Stromal cell of bone marrow (primary cell): ENCODE data around the gene UPF1.
"Not testable (repeated sequence)": the region's sequence is repeated elsewhere in the genome, so short reads cannot be mapped to it uniquely, and the experiment has no call there.

Experiments
- DNase-seq: peaks from one replicate; pipeline ENCODE4 v3.0.0-alpha.2; 2012; ENCODE audit warnings: low read depth

UPF1 gene

DNA sequence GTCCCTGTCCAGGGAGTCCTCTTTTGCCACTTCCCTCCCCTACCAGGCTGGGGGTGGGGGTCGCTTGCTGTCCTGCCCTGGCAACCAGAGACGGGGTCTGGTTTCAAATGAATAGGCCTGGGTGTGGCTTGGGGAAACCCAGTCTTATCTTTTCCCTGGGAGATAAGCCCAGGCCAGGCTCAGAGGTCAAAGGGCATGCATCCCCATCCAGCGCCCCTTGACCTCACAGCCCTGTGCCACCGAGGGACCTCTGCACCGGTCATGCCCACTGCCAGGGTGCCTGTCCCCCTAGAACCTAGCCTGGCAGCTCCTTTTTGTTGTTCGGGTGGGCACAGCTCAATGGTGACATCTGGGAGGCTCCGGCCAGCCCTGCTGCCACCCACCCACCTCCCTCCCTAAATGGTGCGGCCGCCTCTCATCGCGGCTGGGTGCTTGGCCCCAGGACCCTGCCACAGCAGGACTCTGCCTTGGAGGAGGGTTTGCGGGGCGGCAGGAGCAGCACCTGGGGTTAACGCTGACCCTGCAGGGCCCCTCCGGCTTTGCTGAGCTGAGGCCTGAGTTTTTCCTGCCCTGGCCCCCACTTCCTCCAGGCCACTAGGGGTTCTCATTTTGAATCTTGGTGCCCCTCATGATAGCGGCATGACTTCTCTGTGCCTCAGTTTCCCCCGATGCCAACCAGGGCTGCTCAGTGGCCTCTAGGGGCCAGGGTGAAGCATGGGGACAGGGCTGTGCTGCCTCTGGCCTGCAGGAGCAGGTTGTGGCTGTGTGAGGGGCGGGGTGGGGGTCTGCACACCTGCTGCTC, 67.0 kb downstream of the UPF1 start:
- DNase-seq: no peak

DNA sequence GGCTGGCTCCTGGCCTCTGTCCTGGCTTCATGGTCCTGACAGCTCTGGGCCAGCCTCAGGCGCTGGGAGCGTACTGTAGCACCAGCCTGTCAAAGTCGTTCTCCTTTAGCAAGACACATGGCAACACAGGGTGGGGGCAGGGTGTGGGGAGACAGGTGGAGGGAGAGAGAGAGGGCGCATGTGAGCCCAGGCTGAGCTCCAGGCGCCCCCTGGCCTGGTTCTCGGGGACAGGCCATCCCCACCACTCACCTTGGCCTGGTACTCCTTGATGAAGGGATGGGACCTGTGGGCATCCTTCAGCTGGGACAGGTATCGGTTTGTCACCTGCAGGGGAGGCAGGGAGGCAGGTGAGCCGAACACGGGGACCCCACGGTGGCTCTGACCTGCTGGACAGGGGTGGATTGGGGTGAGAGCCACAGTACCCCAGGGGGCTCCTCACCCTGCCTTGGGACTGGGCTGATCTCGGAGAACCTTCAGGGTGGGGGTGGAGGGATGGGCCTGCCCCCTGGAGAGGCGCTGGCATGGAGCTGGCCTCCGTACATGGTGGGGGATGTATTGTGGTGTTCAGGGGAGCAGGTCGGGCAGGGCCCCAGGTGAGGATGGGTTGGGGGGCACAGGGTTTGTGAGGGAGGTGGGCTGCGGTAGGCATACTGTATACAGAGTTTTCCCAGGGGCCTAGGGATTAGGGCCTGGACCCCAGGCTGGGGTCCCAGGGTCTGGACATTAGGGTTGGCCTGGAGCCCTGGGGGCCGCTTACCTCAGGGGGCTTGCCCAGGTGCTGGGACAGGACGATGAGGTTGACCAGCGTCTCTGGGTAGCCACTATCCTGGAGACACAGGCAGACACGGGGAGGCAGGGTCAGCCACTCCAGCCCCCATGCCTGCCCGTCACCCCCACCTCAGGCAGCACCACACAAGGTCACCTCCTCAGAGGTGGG, 68.1 kb downstream of the UPF1 start:
- no peak for DNase-seq

DNA sequence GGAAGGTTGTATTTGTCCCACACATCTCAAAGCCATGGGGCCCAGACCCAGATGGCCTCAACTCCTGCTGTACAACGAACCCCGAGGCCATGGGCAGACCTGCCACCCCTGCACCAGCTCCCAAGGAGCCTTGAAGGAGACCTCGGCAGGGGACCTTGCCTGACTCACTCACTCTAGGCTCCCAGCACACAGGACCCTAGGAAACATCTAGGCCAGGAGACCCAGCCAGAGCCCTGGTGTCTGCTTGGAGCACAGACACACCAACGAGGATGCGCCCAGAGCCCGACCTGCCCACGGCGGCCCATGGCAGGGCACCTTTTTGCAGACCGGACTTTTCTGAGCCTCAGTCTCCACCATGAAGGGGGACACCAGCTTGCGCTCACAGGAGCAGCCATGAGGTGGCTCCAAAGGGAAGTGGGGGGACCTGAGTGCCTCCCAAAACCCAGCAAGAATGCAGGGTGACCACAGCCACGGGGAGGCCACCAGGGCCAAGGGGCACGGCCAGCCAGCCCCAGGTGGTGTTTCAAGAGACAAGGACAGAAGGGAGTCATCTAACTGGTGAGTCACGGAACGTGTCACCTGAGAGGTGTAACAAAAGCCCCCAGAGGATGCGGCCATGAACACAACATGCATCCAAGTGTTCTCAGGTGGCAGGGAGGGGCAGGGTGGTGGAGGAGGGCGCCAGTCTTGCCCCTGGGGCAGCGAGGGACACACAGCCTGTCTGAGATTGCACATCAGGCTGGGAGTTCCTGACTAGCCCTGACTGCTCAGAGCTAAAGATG, 69.1 kb downstream of the UPF1 start:
- DNase-seq: no peak

DNA sequence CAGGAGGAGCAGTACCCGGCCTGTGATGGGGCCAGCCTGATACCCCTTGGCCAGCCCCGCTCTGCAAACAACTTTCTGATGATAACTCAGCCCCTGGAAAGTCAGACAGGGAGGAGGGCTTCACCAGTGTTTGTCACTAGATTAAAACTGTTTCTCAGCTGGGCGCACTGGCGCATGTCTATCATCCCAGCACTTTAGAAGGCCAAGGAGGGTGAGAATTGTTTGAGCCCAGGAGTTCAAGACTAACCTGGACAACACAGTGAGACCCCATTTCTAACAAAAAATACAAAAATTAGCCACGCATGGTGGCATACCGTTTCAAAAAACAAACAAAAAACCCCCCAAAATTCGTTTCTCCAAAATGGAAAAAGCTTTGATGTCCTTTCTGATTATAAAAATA, 69.7 kb downstream of the UPF1 start:
- no peak for DNase-seq

DNA sequence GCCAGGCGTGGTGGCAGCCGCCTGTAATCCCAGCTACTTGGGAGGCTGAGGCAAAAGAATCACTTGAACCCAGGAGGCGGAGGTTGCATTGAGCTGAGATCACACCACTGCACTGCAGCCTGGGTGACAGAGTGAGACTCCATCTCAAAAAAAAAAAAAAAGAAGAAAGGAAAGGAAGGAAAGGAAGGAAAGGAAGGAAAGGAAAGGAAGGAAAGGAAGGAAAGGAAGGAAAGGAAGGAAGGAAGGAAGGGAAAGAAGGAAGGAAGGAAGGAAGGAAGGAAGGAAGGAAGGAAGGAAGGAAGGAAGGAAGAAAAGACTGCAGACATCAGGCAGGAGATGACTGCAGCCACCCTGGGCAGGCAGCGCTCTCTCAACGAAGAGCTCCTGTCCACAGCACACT, 70.8 kb downstream of the UPF1 start:
- DNase-seq: not testable (repeated sequence)

DNA sequence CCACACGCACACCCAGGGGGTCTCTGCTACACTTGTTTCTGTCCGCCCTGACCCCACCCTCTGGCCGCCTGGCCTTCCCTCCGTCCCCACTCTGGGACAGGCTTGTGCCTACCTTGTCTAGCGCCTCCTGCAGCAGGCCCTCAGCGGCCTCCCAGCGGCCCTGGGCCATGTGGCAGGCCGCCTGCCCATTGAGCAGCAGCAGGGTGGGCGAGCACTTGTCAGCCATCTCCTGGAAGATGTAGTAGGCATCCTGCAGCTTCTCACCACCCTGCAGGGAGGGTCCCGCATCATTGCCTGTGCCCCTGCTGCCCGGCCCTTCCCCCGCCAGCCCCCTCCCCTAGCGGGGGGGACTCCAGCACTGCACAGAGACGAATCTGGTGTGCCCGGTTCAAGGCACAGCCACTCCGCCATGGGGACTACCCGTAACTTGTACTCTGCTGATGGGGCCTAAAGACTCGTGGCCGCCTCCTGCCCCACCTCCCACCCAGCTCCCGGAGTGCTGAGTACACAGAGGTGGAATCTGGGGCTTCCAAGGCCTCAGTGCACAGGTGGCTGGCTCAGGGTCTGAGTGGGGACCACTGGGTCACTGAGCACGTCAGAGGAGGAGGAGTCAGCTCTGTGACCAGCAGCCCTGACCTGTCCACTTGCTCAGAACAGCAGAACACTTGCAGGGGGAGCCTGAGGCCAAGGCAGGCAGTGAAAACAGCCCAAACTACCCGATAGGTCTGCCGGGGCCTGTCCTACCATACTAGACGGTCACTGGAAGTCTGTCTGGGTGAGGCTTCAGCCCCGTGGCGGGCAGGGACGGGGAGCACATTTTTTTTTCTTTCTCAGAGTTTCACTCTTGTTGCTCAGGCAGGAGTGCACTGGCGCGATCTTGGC, 71.6 kb downstream of the UPF1 start:
- DNase-seq: no peak

DNA sequence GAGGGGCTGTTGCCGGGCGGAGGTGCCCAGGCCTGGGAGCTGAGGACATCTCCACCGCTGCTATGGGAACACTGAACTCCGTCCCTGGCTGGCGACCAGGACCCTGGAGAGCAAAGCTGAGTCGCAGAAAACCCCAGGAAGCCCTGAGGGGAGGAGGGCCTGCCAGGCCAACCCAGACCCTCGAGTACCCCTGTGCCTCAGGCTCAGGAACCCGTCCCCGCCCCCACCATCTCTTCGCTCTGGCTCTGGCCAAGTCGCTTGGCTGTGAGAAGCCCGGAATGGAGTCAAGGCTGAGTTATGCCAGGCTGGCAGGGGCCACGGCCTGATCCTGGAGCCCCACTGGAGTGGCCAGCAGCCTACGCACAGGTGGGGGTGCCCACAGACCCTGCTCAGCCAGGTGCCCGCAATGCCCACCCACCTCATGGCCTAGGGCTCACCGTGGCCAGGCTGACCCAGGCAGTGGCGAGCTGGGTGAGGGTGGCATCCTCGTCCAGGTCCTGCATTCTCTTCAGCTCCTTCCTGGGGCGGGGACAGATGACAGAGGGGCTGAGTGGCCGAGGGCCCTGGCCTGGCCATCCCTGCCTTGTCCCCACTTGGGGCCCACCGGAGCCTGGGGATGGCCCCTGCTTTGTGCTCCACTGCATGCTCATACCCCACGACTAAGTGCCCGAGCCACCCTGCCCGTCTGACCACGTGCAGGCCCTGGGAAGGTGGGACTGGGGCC, 72.7 kb downstream of the UPF1 start:
- no peak for DNase-seq

DNA sequence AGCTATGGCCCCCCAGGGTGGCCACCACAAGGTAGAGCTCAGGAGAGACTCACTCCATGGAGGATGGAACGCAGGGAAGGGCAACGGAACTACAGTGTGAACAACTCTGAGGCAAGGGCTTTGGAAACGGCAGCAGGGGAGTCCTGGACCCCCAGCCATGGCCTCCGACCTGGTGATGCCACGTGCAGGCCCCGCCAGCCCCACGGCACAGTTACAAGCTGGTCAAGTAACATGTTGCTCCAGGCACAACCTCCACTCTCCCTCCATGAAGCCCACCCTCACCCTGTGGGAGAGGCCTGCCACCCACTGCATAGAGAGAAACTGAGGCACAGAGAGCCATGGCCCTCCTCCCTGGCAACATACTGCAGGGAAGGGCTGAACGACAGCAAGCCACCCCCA, 73.3 kb downstream of the UPF1 start:
- no peak for DNase-seq

DNA sequence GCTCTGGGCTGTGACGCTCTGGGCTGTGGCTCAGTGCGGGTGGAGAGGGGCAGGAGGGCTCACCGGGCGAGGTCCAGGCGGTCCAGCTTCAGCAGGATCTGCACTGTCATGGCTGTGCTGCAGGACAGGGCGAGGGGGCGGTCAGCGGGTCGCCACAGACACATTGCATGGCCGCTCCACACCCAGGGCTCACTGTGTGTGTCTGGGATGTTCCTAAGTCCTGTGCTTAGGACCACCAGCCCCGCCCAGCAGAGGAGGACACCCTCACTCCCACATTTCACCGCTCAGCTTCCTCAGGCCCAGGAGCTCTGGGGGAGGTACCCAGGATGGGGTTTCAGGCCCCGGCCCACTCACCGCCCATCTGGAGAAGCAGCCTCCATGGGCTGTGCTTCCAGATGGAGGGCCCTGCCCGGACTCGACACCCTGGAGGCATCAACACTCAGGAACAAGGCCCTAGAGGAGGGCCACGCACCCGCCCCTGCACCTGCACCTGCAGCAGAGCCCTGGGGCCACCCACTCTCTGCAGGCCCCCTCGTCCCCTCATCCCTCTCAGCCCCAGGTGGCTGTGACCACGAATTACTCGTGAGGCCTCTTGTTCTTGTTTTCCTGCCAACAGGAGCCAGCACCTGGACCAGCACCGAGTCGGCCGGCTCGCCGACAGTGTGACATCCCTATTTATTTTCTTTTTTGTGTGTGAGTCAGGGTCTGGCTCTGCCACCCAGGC, 73.9 kb downstream of the UPF1 start:
- DNase-seq: no peak

DNA sequence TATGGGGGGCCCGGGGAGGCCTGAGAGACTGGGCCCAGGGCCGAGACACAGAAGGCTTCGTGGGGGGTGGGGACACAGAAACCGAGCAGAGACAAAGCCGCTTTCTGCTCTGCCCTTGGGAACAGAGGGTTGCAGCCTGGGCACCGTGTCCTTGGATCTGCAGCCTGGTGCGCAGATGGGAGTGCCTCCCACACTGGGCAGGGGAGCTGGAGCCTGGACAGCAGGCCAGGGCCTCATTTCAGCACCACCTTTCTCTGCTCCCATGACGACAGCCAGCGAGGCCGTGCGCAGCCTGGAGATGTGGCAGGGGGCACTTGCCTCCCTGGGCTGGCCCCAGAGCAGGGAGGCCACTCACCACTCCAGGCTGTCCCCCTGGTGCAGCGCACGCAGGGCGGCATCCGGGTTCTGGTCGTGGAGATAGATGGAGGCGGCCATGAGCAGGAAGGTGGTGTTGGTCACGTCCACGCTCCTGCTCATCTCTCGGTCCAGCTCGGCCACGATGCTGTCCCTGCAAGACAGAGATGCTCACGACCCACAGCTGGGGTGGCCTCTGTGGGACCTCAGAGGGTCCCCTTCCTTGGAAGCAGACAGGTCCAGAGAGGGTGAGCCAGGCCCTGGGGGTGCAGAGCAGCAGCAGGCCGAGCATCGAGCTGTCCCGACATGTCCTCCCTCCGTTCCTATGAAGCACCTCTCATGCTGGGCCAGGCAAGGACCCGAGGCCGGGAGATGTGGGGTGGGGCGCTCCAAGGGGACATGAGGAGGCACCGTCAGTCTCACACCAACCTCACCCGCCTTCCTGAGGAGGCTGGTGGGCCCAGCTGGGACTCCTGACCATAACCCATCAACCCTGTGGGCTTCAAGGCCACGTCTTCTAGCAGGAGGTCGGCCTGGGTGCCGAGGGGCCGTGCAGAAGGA, 75.1 kb downstream of the UPF1 start:
- no peak for DNase-seq

DNA sequence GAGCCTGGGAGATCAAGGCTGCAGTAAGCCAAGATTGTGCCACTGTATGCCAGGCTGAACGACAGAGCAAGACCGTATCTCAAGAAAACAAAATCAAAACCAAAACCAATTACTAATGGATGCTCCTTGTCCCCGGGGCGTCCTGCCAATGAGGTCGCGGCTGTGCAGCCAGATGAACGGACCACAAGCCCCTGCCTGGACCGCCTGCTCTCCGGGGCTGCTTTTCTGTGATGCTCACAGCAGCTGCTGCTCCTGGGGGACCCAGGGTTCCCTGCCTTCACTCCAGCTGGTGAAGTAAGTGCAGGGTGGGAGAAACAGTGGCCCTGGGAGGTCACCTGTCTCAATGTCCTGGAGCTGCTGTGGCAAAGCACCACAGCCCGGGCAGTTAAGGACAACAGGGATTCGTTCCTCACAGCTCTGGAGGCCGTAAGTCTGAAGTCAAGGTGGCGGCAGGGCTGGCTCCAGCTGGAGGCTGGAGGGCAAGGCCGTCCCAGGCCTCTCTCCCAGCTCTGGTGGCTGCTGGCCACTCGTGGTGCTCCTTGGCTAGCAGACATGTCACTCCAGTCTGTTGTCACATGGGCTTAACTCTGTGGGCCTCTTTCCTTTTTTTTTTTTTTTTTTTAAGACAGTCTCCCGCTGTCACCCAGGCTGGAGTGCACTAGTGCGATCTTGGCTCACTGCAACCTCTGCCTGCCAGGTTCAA, 77.3 kb downstream of the UPF1 start:
- DNase-seq: no peak

DNA sequence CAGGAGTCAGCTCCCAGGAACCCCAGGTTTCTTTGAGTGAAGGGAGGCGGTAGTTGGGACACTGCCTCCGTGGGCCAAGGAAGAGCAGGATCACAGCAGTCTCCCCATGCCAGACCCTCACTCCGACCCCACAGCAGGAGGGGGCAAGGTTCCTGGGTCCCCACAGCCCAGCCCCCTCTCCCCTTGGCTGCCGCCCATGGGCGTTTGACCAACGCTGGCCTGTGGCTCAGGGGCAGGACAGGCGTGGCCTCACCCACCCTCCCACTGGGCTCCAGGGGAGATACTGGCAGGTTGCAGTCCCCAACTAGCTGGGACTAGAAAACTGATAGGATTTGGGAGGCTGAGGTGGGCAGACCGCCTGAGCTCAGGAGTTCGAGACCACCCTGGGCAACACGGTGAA, 78.3 kb downstream of the UPF1 start:
- no peak for DNase-seq

DNA sequence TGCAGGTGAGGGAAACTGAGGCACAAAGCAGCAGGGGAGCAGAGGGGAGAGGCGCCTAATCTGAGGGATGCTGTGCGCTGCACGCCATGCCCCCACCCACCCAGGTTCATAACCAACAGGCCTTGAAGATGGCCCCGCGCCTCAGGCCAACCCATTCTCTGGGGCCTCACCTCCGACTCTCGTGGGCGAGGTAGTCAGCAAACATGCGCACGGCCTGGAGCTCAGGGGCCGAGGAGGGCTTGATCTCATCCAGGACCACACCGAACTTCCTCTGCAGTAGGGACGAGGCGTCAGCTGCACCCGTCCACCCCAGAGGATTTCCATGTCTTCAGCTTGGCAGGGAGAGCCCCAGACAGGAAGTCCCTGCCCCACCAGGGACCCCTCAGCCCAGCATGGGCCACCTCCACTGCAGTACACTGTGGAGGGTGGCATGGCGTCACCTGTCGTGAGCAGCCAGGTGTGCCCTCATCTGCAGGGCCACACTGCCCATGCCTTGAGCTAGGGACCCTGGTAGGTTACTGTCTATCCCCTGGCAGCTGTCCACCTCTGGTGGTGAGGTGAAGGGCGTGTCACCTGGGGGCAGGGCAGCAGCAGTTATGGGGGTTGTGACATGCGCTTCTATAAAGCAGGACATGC, 79.2 kb downstream of the UPF1 start:
- no peak for DNase-seq

DNA sequence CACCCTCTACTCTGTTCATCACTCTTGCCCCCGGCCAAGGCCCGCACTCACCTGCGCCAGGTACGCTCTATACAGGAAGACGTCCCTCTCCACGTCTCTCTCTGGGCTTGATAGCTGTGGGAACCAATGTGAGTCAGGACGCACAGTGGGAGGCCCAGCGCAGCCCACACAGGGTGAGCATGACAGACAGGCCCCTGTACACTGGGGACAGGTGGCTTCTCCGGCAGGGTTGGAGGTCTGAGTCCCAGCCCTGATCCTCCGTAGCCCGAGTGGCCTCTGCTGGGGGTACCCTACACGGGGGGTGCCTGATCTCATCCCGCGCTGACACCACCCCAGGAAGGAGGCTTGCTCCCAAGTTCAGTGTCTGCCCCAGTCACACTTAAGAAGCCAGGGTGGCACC, 81.2 kb downstream of the UPF1 start:
- no peak for DNase-seq

DNA sequence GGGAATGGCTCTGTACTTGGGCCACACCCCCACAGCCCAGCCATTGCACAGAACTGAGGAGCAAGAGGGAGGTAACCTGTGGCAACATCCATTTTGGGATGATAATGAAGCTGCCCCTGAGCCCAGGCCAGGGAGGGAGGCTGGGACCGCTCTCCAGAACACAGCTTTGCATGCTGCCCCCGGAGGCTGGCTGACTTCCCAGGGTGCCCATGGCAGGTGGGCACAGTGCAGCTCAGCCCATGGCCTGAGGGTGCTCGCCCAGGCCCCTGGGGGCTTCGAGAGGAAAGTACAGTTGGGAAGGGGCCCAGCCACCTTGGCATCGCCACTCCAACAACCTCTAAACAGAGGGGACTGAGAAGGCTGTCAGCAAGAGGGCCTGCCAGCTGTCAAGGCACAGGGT, 81.7 kb downstream of the UPF1 start:
- no peak for DNase-seq

DNA sequence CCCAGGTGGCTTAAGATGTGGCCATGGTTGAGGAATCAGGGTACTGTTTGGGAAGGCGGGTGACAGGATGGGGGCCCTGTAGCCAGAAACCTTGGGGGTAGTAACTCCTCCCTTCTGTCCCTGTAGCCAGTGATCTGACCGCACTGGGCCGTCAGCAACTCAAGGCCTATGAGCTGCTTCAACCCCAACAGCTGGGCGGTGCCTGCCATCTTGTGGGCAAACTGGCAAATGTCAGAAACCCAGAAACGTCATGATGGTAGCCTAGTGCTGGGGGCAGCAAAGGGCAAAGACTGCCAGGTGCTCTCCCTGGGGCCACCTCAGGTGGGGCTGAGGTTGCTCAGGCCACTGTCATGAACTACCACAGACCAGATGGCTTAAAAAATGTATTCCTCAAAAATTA, 83.9 kb downstream of the UPF1 start:
- DNase-seq: no peak

DNA sequence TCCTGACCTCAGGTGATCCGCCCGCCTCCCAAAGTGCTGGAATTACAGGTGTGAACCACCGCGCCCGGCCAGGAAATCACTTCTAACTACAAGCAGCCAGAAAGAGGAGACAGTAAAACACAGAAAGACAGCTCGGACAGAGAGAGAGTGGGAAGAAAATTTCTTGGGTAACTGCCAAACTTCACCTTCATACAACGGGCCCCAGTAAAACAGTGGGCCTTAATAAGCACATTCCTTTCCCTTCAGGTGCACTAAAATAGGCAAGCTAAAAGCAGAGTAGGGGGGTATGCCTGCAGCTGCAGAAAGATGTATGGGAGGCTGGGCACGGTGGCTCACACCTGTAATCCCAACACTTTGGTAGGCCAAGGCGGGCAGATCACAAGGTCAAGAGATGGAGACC, 85.8 kb downstream of the UPF1 start:
- not testable (repeated sequence) for DNase-seq
